Mucosa of descending colon (tissue), 3 donors: ENCODE results near the gene FOXA2. TPM values are rescaled to one million over a fixed set of nuclear protein-coding genes. Genes with fewer than 3 reads are reported as not detected.

Experiments
- ATAC-seq: fragments of 200-7000 bp; cut with Tn5 transposase; one replicate; pipeline ENCODE4 v1.9.1; 2020; ENCODE audit warnings: mild to moderate bottlenecking, moderate library complexity
- DNase-seq, 3 donors: peaks; one replicate each; pipeline ENCODE4 v3.0.0-alpha.2; 2020
- H3K36me3 ChIP-seq: fragments of 200-600 bp; one replicate; pipeline ENCODE4 v1.8.0; 2021; ENCODE audit warnings: low read depth, mild to moderate bottlenecking
- H3K4me1 ChIP-seq: fragments of 200-600 bp; one replicate; pipeline ENCODE4 v1.8.0; 2021; ENCODE audit warnings: low read depth, mild to moderate bottlenecking
- H3K4me3 ChIP-seq: fragments of 200-600 bp; one replicate; pipeline ENCODE4 v1.8.0; 2021; ENCODE audit warnings: mild to moderate bottlenecking
- H3K9me3 ChIP-seq: fragments of 200-600 bp; one replicate; pipeline ENCODE4 v1.8.0; 2021; ENCODE audit warnings: mild to moderate bottlenecking
- CTCF ChIP-seq: fragments of 200-600 bp; IDR thresholded peaks from one replicate; pipeline ENCODE4 v1.8.0; 2022; ENCODE audit warnings: antibody characterized with exemption, mild to moderate bottlenecking
- intact Hi-C, 2 donors: fragments of 100-400 bp; cut with DNase I in 1 of 2; cut with micrococcal nuclease in 1 of 2; formaldehyde crosslinking; loops; one replicate each; pipeline versions ENCODE4 v1.11.0 to v1.11.1; 2022; cut with DNase I, micrococcal nuclease
- total RNA-seq, 3 donors: library from RNA; stranded (reverse); fragmentation: NEBNext Ultra II Directional in 2 of 3; extraction: Animal tissue kit (Norgen Biotek cat#: 25700) in 2 of 3; gene quantifications; one replicate each; pipeline versions ENCODE4 v1.2.1 to v1.2.4, GENCODE V29; 2021 to 2023
- donor health status: DM: no; HTN: no; CAD: no; lungs with moderate emphysema.
- donor health status: DM: no; HTN: no; CAD: no.
- donor health status: DM: no; HTN: yes; CAD: no.

Gene FOXA2
- total RNA-seq, 3 donors from 2014 or later: 6.2 to 25.3 (median 11.9) TPM

- H3K4me1 ChIP-seq: peaks cover 14% of the 10 kb centered on the region
- intact Hi-C loops: no loop called here
- no peaks in the 10 kb centered on the region for H3K9me3 ChIP-seq
- no peaks in the 10 kb centered on the region for H3K36me3 ChIP-seq
- DNase-seq (no peak), ATAC-seq (no peak)
- TF ChIP-seq CTCF: no peak
- H3K4me3 ChIP-seq: no peak overlapping the region
Measured at GRCh38 chr20:22574545-22575086, 9.8 kb downstream of the FOXA2 start.

- intact Hi-C loops: no loop called here
- Histone ChIP-seq H3K4me1 (no peaks in the 10 kb centered on the region), H3K36me3 (no peaks in the 10 kb centered on the region), H3K9me3 (no peaks in the 10 kb centered on the region), H3K4me3 (no peak overlapping the region)
- ATAC-seq (no peak), DNase-seq (no peak)
- no peak for TF ChIP-seq CTCF
Measured at GRCh38 chr20:22572491-22572890, 11.9 kb downstream of the FOXA2 start.

GRCh38 chr20:22572023-22572422 lies 12.3 kb downstream of the FOXA2 start:
- ATAC-seq: no peak
- no peak for TF ChIP-seq CTCF
- Histone ChIP-seq H3K4me3 (no peak overlapping the region), H3K4me1 (no peaks in the 10 kb centered on the region), H3K36me3 (no peaks in the 10 kb centered on the region), H3K9me3 (no peaks in the 10 kb centered on the region)
- intact Hi-C loops: no loop called here
- DNase-seq: no peak

GRCh38 chr20:22569353-22569752 lies 15.0 kb downstream of the FOXA2 start:
- intact Hi-C loops: no loop called here
- no peak for TF ChIP-seq CTCF
- no peak for DNase-seq
- no peak overlapping the region for H3K4me3 ChIP-seq
- H3K4me1 ChIP-seq: no peaks in the 10 kb centered on the region
- ATAC-seq: no peak
- H3K9me3 ChIP-seq: no peaks in the 10 kb centered on the region
- no peaks in the 10 kb centered on the region for H3K36me3 ChIP-seq

- no peaks in the 10 kb centered on the region for H3K36me3 ChIP-seq
- no peak for TF ChIP-seq CTCF
- H3K4me1 ChIP-seq: no peaks in the 10 kb centered on the region
- ATAC-seq (peak; percentile 72), DNase-seq (peak in 2 of 3 donors; percentile 10 to 49)
- no peaks in the 10 kb centered on the region for H3K9me3 ChIP-seq
- intact Hi-C loops: no loop called here
- no peak overlapping the region for H3K4me3 ChIP-seq
Measured at GRCh38 chr20:22568872-22569344, 15.5 kb downstream of the FOXA2 start.
